IMR-90 (cell line): ENCODE results near the gene ADGRV1. TPM values are rescaled to one million over a fixed set of nuclear protein-coding genes. Genes with fewer than 3 reads are reported as not detected.

ENCODE experiments used
- ATAC-seq: fragments of 200-7000 bp; cut with Tn5 transposase; 2 replicates; pipeline ENCODE4 v1.9.1; 2020; ENCODE audit warnings: low read depth, mild to moderate bottlenecking, moderate library complexity
- BruUV-seq: library from RNA; stranded (reverse); fragments of 400-500 nt; replicated peaks from 2 replicates; lab custom pipeline; 2021; lab: Mats Ljungman, UMichigan
- CTCF ChIA-PET: fragments of 300-600 bp; formaldehyde crosslinking; extraction: SDS; loops from one replicate; lab custom pipeline; 2021; ENCODE audit warnings: antibody characterized with exemption; lab: Yijun Ruan, JAX
- POLR2A ChIA-PET: fragments of 300-600 bp; sonication (Branson Sonifier 250); formaldehyde crosslinking; loops from one replicate; lab custom pipeline; 2022; ENCODE audit warnings: antibody characterized with exemption; ENCODE audit not compliant: unreplicated experiment; lab: Charles Lee
- DNase-seq: peaks from one replicate; pipeline ENCODE4 v3.0.0; 2013
- H2AFZ ChIP-seq: replicated peaks from 2 replicates; pipeline ENCODE3; 2013; ENCODE audit warnings: low read length, mild to moderate bottlenecking; ENCODE audit not compliant: poor library complexity
- H2AK5ac ChIP-seq: 2 replicates; pipeline ENCODE4 v1.6.1; 2013; ENCODE audit warnings: low read depth, low read length, inconsistent platforms
- H2AK9ac ChIP-seq: replicated peaks from 2 replicates; pipeline ENCODE3; 2013; ENCODE audit warnings: mild to moderate bottlenecking, low read depth, low read length, moderate library complexity; ENCODE audit not compliant: poor library complexity
- H2BK120ac ChIP-seq: 2 replicates; pipeline ENCODE4 v1.6.1; 2013; ENCODE audit warnings: low read depth, low read length, inconsistent platforms
- H2BK15ac ChIP-seq: 3 replicates; pipeline ENCODE4 v1.6.1; 2013; ENCODE audit warnings: low read depth, low read length, inconsistent platforms
- H2BK20ac ChIP-seq: 2 replicates; pipeline ENCODE4 v1.6.1; 2013; ENCODE audit warnings: low read depth, mild to moderate bottlenecking, inconsistent platforms, low read length, moderate library complexity
- H2BK5ac ChIP-seq: 2 replicates; pipeline ENCODE4 v1.6.1; 2013; ENCODE audit warnings: mild to moderate bottlenecking, low read depth, low read length, inconsistent platforms; ENCODE audit not compliant: poor library complexity, severe bottlenecking
- H3K14ac ChIP-seq: replicated peaks from 2 replicates; pipeline ENCODE4 v1.6.1; 2013; ENCODE audit warnings: low read depth, low read length, inconsistent platforms
- H3K18ac ChIP-seq: 2 replicates; pipeline ENCODE4 v1.6.1; 2013; ENCODE audit warnings: low read depth, low read length, control low read depth
- H3K23ac ChIP-seq: 2 replicates; pipeline ENCODE4 v1.6.1; 2013; ENCODE audit warnings: low read depth, low read length, inconsistent platforms
- H3K27ac ChIP-seq: 2 replicates; pipeline ENCODE4 v1.5.1; 2013; ENCODE audit warnings: mild to moderate bottlenecking, control low read depth, low read length; ENCODE audit not compliant: insufficient read depth
- H3K27me3 ChIP-seq: 2 replicates; pipeline ENCODE4 v1.6.1; 2013; ENCODE audit warnings: low read length; ENCODE audit not compliant: control insufficient read depth, insufficient read depth
- H3K36me3 ChIP-seq: 2 replicates; pipeline ENCODE4 v1.6.1; 2013; ENCODE audit warnings: low read length, mixed read lengths; ENCODE audit not compliant: control insufficient read depth, insufficient read depth
- H3K4ac ChIP-seq: 2 replicates; pipeline ENCODE4 v1.6.1; 2013; ENCODE audit warnings: low read depth, low read length, inconsistent platforms
- H3K4me1 ChIP-seq: 2 replicates; pipeline ENCODE4 v1.6.1; 2013; ENCODE audit warnings: low read length, mixed read lengths; ENCODE audit not compliant: control insufficient read depth, insufficient read depth
- H3K4me2 ChIP-seq: 2 replicates; pipeline ENCODE4 v1.6.1; 2013; ENCODE audit warnings: low read depth, mild to moderate bottlenecking, control low read depth, low read length, moderate library complexity
- H3K4me3 ChIP-seq: 2 replicates; pipeline ENCODE4 v1.5.1; 2013; ENCODE audit warnings: low read depth, mild to moderate bottlenecking, control low read depth, low read length, moderate library complexity; ENCODE audit not compliant: insufficient read depth
- H3K56ac ChIP-seq: 2 replicates; pipeline ENCODE4 v1.6.1; 2013; ENCODE audit warnings: low read length, inconsistent platforms; ENCODE audit not compliant: insufficient read depth; ENCODE audit errors: extremely low read depth
- H3K79me1 ChIP-seq, 2 experiments: 2 replicates each; pipeline ENCODE4 v1.6.1; 2013; ENCODE audit warnings: low read length in 2 of 2, inconsistent platforms in 1 of 2, low read depth in 1 of 2
- H3K9ac ChIP-seq: 2 replicates; pipeline ENCODE4 v1.6.1; 2013; ENCODE audit warnings: low read depth, low read length, control low read depth
- H3K9me1 ChIP-seq: 2 replicates; pipeline ENCODE4 v1.6.1; 2013; ENCODE audit warnings: low read length, inconsistent platforms; ENCODE audit not compliant: insufficient read depth
- H3K9me3 ChIP-seq: 2 replicates; pipeline ENCODE4 v1.6.1; 2013; ENCODE audit warnings: low read length; ENCODE audit not compliant: control insufficient read depth, insufficient read depth
- H4K20me1 ChIP-seq: 2 replicates; pipeline ENCODE4 v1.6.1; 2013; ENCODE audit warnings: low read length, inconsistent platforms; ENCODE audit not compliant: insufficient read depth
- H4K5ac ChIP-seq: 2 replicates; pipeline ENCODE4 v1.6.1; 2013; ENCODE audit warnings: mild to moderate bottlenecking, low read depth, low read length, control low read depth
- H4K8ac ChIP-seq, 2 experiments: 2 replicates each; pipeline ENCODE4 v1.6.1; 2013; ENCODE audit warnings: low read depth in 2 of 2, low read length in 2 of 2, control low read depth in 1 of 2, inconsistent platforms in 1 of 2
- H4K91ac ChIP-seq: 2 replicates; pipeline ENCODE4 v1.6.1; 2013; ENCODE audit warnings: low read depth, low read length, inconsistent platforms; ENCODE audit not compliant: insufficient read depth
- BHLHE40 ChIP-seq: fragments of 150-350 bp; IDR thresholded peaks from 2 replicates; pipeline ENCODE4 v1.6.1; 2016; ENCODE audit warnings: mild to moderate bottlenecking, low read depth, low read length
- CEBPB ChIP-seq: IDR thresholded peaks from 2 replicates; pipeline ENCODE4 v1.6.1; 2012; ENCODE audit warnings: low read depth, low read length, improper control_type of control experiment
- CHD1 ChIP-seq: IDR thresholded peaks from 2 replicates; pipeline ENCODE4 v1.6.1; 2012; ENCODE audit warnings: low read depth, low read length, improper control_type of control experiment
- ELK1 ChIP-seq: fragments of 150-350 bp; IDR thresholded peaks from 2 replicates; pipeline ENCODE4 v1.6.1; 2016; ENCODE audit warnings: low read depth, mild to moderate bottlenecking, low read length, moderate library complexity, borderline replicate concordance
- FOS ChIP-seq: fragments of 150-350 bp; IDR thresholded peaks from 2 replicates; pipeline ENCODE4 v1.6.1; 2016; ENCODE audit warnings: low read depth, low read length
- MAFK ChIP-seq: IDR thresholded peaks from 2 replicates; pipeline ENCODE4 v1.6.1; 2012; ENCODE audit warnings: low read depth, low read length, improper control_type of control experiment
- MAZ ChIP-seq: IDR thresholded peaks from 2 replicates; pipeline ENCODE4 v1.6.1; 2012; ENCODE audit warnings: low read depth, mild to moderate bottlenecking, low read length, improper control_type of control experiment, moderate library complexity, borderline replicate concordance
- MXI1 ChIP-seq: IDR thresholded peaks from 2 replicates; pipeline ENCODE4 v1.6.1; 2012; ENCODE audit warnings: low read depth, mild to moderate bottlenecking, low read length, moderate library complexity, borderline replicate concordance
- NFE2L2 ChIP-seq: fragments of 150-350 bp; IDR thresholded peaks from 2 replicates; pipeline ENCODE4 v1.6.1; 2016; ENCODE audit warnings: low read depth, mild to moderate bottlenecking, low read length
- POLR2A ChIP-seq: IDR thresholded peaks from 2 replicates; pipeline ENCODE4 v1.6.1; 2012; ENCODE audit warnings: mild to moderate bottlenecking, low read depth, low read length
- RAD21 ChIP-seq: IDR thresholded peaks from 2 replicates; pipeline ENCODE4 v1.6.1; 2012; ENCODE audit warnings: low read length, improper control_type of control experiment
- RCOR1 ChIP-seq: IDR thresholded peaks from 2 replicates; pipeline ENCODE4 v1.6.1; 2012; ENCODE audit warnings: mild to moderate bottlenecking, low read length, improper control_type of control experiment; ENCODE audit not compliant: insufficient replicate concordance
- RFX5 ChIP-seq: IDR thresholded peaks from 2 replicates; pipeline ENCODE4 v1.8.0; 2012; ENCODE audit warnings: low read depth, mild to moderate bottlenecking, low read length, moderate library complexity
- SMC3 ChIP-seq: fragments of 150-350 bp; IDR thresholded peaks from 2 replicates; pipeline ENCODE4 v1.6.1; 2016; ENCODE audit warnings: low read depth, mild to moderate bottlenecking, antibody characterized with exemption, low read length, moderate library complexity
- WGBS, 2 experiments: methylation state at CpG; one replicate each; pipeline versions ENCODE4 v1.1.5 to v1.1.7; 2013; ENCODE audit warnings: missing lambda C conversion rate in 2 of 2; ENCODE audit not compliant: insufficient read length in 1 of 2; ENCODE audit errors: extremely low coverage in 2 of 2; 5-methylcytosine and 5-hydroxymethylcytosine counted together
- dilution Hi-C: fragments of 300-500 bp; cut with HindIII; formaldehyde crosslinking; loops from one replicate; pipeline ENCODE4 v1.14.3; 2018; ENCODE audit warnings: low sequenced_read_pairs; ENCODE audit not compliant: unreplicated experiment
- in situ Hi-C: fragments of 300-500 bp; cut with MboI; formaldehyde crosslinking; loops from 3 replicates; pipeline ENCODE4 v1.14.3; 2019; ENCODE audit warnings: low sequenced_read_pairs, inconsistent platforms, mixed read lengths
- intact Hi-C: fragments of 100-400 bp; cut with micrococcal nuclease; formaldehyde crosslinking; loops from 2 replicates; pipeline ENCODE4 v1.10.0; 2022
- polyA plus RNA-seq, 3 experiments: library from polyadenylated mRNA; depleted of rRNA; stranded (reverse); fragments of >200 nt; gene quantifications; 2 replicates each; pipeline ENCODE4 v1.2.3, GENCODE V29; 2012; ENCODE audit warnings: low replicate concordance in 1 of 3
- total RNA-seq: library from RNA; depleted of rRNA; stranded (reverse); fragments of >200 nt; gene quantifications from 2 replicates; pipeline ENCODE4 v1.2.3, GENCODE V29; 2012
- TF ChIP-seq, protein P1 (sequence below): conservative IDR thresholded peaks from 2 replicates; pipeline ENCODE4 v1.5.1; 2012; ENCODE audit warnings: mild to moderate bottlenecking, low read depth, low read length, improper control_type of control experiment
- TF ChIP-seq, protein P2 (sequence below): fragments of 150-350 bp; IDR thresholded peaks from 2 replicates; pipeline ENCODE4 v1.6.1; 2017; ENCODE audit warnings: mild to moderate bottlenecking, antibody characterized with exemption, low read length, low read depth

Gene ADGRV1
- total and polyA plus RNA-seq, 2 of the 4 experiments (the other 2 are of a cell fraction), result under 0.01 TPM; not detected in 1

GRCh38 chr5:90878081-90878480, 319.5 kb downstream of the ADGRV1 start:
- Histone ChIP-seq H2BK120ac (no peak overlapping the region), H2BK5ac (no peak overlapping the region), H2AK5ac (no peak overlapping the region), H3K9me1 (no peaks in the 10 kb centered on the region), H3K14ac (no peak overlapping the region), H3K27ac (no peak overlapping the region), H4K8ac (no peak overlapping the region), H3K4me1 (no peaks in the 10 kb centered on the region), H3K4me3 (no peak overlapping the region), H3K79me1 (no peaks in the 10 kb centered on the region), H3K4ac (no peak overlapping the region), H3K18ac (no peak overlapping the region), H3K56ac (no peak overlapping the region), H3K9me3 (no peaks in the 10 kb centered on the region), H4K20me1 (no peaks in the 10 kb centered on the region), H3K23ac (no peak overlapping the region), H3K27me3 (peaks cover 2% of the 10 kb centered on the region; the same call in 1 of the 2 replicates), H3K9ac (no peak overlapping the region), H2BK20ac (no peak overlapping the region), H2AFZ (no peak overlapping the region), H2BK15ac (no peak overlapping the region), H4K91ac (no peak overlapping the region), H4K5ac (no peak overlapping the region), H3K4me2 (no peak overlapping the region), H2AK9ac (no peak overlapping the region), H3K36me3 (no peaks in the 10 kb centered on the region)
- no TSS peak for BruUV-seq
- intact Hi-C loops, result no loop called here
- ATAC-seq (peak; percentile 29; the same call in 1 of the 2 replicates), DNase-seq (peak; percentile 43)
- dilution Hi-C loops, result no loop called here
- in situ Hi-C loops, result no loop called here
- POLR2A ChIA-PET, result interaction anchor here (0.6 kb wide), 1 partner anchor 489 kb away, joined by 3 read pairs; no protein-coding TSS in a partner anchor
- no peak for TF ChIP-seq RFX5
- no peak for TF ChIP-seq RCOR1
- no peak for TF ChIP-seq MXI1
- no peak for TF ChIP-seq CHD1
- TF ChIP-seq BHLHE40, result no peak
- TF ChIP-seq, protein P1, sequence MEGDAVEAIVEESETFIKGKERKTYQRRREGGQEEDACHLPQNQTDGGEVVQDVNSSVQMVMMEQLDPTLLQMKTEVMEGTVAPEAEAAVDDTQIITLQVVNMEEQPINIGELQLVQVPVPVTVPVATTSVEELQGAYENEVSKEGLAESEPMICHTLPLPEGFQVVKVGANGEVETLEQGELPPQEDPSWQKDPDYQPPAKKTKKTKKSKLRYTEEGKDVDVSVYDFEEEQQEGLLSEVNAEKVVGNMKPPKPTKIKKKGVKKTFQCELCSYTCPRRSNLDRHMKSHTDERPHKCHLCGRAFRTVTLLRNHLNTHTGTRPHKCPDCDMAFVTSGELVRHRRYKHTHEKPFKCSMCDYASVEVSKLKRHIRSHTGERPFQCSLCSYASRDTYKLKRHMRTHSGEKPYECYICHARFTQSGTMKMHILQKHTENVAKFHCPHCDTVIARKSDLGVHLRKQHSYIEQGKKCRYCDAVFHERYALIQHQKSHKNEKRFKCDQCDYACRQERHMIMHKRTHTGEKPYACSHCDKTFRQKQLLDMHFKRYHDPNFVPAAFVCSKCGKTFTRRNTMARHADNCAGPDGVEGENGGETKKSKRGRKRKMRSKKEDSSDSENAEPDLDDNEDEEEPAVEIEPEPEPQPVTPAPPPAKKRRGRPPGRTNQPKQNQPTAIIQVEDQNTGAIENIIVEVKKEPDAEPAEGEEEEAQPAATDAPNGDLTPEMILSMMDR, result no peak
- TF ChIP-seq MAZ, result no peak
- no peak for TF ChIP-seq NFE2L2
- TF ChIP-seq POLR2A, result no peak
- TF ChIP-seq RAD21, result no peak
- TF ChIP-seq, protein P2, sequence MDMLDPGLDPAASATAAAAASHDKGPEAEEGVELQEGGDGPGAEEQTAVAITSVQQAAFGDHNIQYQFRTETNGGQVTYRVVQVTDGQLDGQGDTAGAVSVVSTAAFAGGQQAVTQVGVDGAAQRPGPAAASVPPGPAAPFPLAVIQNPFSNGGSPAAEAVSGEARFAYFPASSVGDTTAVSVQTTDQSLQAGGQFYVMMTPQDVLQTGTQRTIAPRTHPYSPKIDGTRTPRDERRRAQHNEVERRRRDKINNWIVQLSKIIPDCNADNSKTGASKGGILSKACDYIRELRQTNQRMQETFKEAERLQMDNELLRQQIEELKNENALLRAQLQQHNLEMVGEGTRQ, result no peak
- no peak for TF ChIP-seq FOS
- TF ChIP-seq SMC3, result no peak
- no peak for TF ChIP-seq CEBPB
- no peak for TF ChIP-seq ELK1
- no peak for TF ChIP-seq MAFK
- CTCF ChIA-PET, result no interaction called here
- WGBS, 2 experiments, result no CpG with 5 or more reads among the region's 7 CpGs
